ENCODE results near the gene CRYGC. TPM values are rescaled to one million over a fixed set of nuclear protein-coding genes. Genes with fewer than 3 reads are reported as not detected.

CRYGC gene
- total RNA-seq: not detected in 2 replicates

GRCh38 chr2:208129744-208130711 lies at the start of gene CRYGC:
CRYGC (minus strand) TSS chr2:208129828; CDS start chr2:208129792, 36 bp downstream.

GRCh38 chr2:208163489-208163888 lies 33.9 kb upstream of the CRYGC start, which contains the start of gene CRYGA:
CRYGA (minus strand) TSS chr2:208163589; CDS start chr2:208163556, 33 bp downstream.

GRCh38 chr2:208146006-208146405 lies 16.4 kb upstream of the CRYGC start, which contains the start of gene CRYGB:
CRYGB (minus strand) TSS chr2:208146158; CDS start chr2:208146120, 38 bp downstream.

DNA sequence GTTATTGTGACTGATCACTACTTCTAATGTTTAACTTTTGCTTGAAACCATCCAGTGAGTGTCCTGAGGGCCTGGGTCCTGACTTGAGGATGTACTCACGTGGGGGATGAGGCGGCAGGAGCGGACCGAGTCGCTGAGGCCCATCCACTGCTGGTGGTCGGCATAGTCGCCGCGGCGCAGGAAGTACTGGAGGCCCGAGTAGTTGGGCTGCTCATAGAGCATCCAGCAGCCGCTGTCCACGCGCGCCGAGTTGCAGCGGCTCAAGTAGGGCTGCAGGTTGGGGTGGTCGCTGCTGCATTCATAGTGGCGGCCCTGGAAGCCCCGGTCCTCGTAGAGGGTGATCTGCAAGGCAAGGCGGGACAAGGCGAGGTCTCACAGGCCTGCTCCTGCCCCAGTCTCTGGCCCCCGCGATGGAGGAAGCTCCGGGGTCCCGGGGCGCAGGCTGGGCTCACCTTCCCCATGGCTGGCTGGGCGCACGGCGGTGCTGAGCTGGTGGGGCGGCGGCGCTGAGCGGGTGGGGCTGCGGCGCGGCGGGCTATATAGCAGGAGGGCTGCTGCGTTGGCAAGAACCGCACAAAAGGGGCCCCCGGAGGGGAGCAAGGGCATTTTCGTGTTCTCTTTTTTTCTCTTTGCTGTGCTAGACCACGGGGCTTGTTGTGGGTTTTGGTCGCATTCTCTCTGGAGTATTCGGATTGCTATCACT lies 5.5 kb downstream of the CRYGC start, which contains the start of gene CRYGD:
Gene CRYGD, minus strand, starts transcription at position 512 of the 703 bp plus-strand sequence. Its CDS starts 51 bp downstream, at position 461.

Other genes with a start within 250 kb of the CRYGC start
- 4.2 and 6.1 TPM in 2 replicates for gene PLEKHM3, start 104.3 kb downstream of the CRYGC start, total RNA-seq
- not detected in 2 replicates for gene CRYGD, start 5.3 kb downstream of the CRYGC start, total RNA-seq
- not detected in 2 replicates for gene CRYGB, start 16.3 kb upstream of the CRYGC start, total RNA-seq
- gene CRYGA, start 33.8 kb upstream of the CRYGC start, total RNA-seq: not detected in 2 replicates
- not detected in 2 replicates for gene C2orf80, start 60.2 kb upstream of the CRYGC start, total RNA-seq
- 162 and 184 TPM in 2 replicates for gene IDH1, start 125.2 kb upstream of the CRYGC start, total RNA-seq
- gene PIKFYVE, start 136.4 kb upstream of the CRYGC start, total RNA-seq: 14.1 and 16.1 TPM in 2 replicates